ENCODE data around the gene MBD3. TPM values are rescaled to one million over a fixed set of nuclear protein-coding genes. Genes with fewer than 3 reads are reported as not detected.

The MBD3 gene
- total RNA-seq, 1 donor from 2014 or later, result 61.8 TPM

DNA sequence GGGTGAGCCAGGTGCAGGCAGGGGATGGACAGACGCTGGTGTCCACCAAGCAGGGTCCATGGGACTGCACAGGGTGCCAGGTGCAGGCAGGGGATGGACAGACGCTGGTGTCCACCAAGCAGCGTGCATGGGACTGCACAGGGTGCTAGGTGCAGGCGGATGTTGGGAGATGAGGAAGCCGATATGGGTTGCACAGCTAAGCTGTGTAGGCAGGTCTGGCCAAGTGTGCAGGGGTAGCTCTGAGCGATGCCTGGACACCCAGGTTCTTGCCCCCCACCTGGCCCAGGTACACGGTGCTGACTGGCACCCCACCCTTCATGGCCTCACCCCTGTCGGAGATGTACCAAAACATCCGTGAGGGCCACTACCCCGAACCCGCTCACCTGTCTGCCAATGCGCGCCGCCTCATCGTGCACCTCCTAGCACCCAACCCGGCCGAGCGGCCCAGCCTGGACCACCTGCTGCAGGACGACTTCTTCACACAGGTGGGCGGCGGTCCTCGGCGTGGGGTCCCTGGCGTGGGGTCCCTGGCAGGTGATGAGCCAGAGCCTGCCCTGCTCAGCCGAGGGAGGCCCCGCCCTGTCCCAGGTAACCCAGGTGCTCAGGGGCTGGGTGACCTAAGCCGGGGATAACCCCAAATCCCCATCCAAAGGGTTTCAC is 64.9 kb downstream of the MBD3 start:
- DNase-seq (ENCODE audit: low spot score), result no peak
- intact Hi-C loops (cut with DNase I), result no loop called here

DNA sequence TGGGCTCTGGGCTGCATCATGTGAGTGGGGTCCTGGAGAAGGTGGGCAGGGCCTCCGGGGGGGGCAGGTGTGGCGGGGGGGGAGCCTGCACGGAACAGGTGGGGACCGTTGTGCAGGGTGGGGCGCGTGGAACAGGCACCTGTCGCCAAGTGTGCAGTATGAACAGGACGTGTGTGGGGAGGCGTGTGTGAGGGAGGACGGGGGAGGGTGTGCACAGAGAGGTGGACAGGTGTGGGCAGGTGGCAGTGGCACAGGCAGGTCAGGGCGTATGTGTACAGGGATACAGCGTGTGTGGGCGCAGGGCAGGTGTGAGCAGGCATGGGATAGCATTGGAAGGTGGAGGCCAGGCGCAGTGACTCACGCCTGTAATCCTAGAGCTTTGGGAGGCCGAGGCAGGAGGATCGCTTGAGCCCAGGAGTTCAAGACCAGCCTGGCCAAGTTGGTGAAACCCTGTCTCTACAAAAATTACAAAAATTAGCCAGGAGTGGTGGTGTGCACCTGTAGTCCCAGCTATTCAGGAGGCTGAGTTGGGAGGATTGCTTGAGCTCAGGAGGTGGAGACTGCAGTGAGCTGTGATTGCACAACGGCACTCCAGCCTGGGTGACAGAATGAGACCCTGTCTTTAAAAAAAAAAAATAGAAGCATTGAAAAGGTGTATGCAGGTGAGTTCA is 65.6 kb downstream of the MBD3 start:
- no peak for DNase-seq (ENCODE audit: low spot score)
- intact Hi-C loops (cut with DNase I), result no loop called here

GRCh38 chr19:1526066-1526778 is 66.4 kb downstream of the MBD3 start:
- intact Hi-C loops (cut with DNase I), result no loop called here
- DNase-seq (ENCODE audit: low spot score), result no peak

GRCh38 chr19:1525343-1525742 is 67.3 kb downstream of the MBD3 start:
- no peak for DNase-seq (ENCODE audit: low spot score)
- intact Hi-C loops (cut with DNase I), result no loop called here

- DNase-seq (ENCODE audit: low spot score), result no peak
- intact Hi-C loops (cut with DNase I), result no loop called here
Observed at GRCh38 chr19:1524972-1525325, 67.7 kb downstream of the MBD3 start.

DNA sequence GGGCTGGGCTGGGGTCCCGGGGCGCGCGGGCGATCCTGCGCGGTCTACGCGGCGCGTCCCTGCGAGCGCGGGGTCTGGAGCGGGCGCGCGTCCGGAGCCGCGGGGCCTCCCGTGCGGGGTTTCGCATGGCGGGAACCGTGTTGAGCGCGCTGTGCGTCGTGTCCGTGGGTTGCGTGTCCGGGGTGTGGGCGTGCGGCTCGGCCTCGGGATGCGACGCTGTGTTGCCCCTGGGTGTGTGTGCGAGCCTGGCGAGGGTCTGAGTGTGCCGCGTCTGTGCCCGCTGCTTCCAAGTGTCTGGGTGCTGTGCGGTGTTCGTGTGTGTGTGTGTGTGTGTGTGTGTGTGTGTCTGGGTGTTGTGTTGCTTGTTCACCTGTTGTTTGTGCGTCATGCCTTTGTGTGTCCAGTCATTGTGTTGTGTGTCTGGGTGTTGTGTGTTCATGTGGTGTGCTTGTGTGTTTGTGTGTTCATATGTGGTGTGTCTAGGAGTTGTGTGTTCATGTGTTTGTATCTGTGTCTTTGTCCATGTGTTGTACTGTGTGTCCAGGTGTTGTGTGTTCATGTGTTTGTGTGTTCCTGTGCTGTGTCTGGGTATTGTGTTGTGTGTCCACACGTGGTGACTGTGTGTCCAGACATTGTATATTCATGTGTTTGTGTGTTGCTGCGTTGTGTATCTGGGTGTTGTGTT is 68.2 kb downstream of the MBD3 start:
- DNase-seq (ENCODE audit: low spot score), result no peak
- intact Hi-C loops (cut with DNase I), result no loop called here

Other genes starting within 250 kb of the MBD3 start
- gene NDUFS7, start 209.0 kb downstream of the MBD3 start, total RNA-seq, result 233 TPM
- 51.6 TPM for gene GAMT, start 191.3 kb downstream of the MBD3 start, total RNA-seq
- 81.2 TPM for gene DAZAP1, start 185.3 kb downstream of the MBD3 start, total RNA-seq
- gene RPS15, start 154.5 kb downstream of the MBD3 start, total RNA-seq, result 479 TPM
- gene APC2, start 142.7 kb downstream of the MBD3 start, total RNA-seq, result 0.08 TPM
- gene C19orf25, start 113.7 kb downstream of the MBD3 start, total RNA-seq, result 16.9 TPM
- 1.5 TPM for gene PCSK4, start 102.5 kb downstream of the MBD3 start, total RNA-seq
- gene REEP6, start 101.7 kb downstream of the MBD3 start, total RNA-seq, result 3.3 TPM
- gene ADAMTSL5, start 79.8 kb downstream of the MBD3 start, total RNA-seq, result 69.7 TPM
- not detected for gene PLK5, start 68.8 kb downstream of the MBD3 start, total RNA-seq
- 8.3 TPM for gene MEX3D, start 24.5 kb downstream of the MBD3 start, total RNA-seq
- 697 TPM for gene UQCR11, start 12.6 kb upstream of the MBD3 start, total RNA-seq
- 27.7 TPM for gene TCF3, start 59.8 kb upstream of the MBD3 start, total RNA-seq
- not detected for gene ONECUT3, start 160.6 kb upstream of the MBD3 start, total RNA-seq
- gene ATP8B3, start 219.4 kb upstream of the MBD3 start, total RNA-seq, result 0.78 TPM

All from cardiac septum (tissue), 1 donor.